HepG2 (cell line): ENCODE data around the gene HSF4. TPM values are rescaled to one million over a fixed set of nuclear protein-coding genes. Genes with fewer than 3 reads are reported as not detected.
A peak's percentile ranks its signal among the peaks of the same experiment; 100 is the strongest.

ENCODE experiments used
- ELF3 ChIP-seq: IDR thresholded peaks from 2 replicates; pipeline ENCODE4 v1.6.1; 2016; ENCODE audit warnings: missing genetic modification reagents, missing compliant biosample characterization
- GATAD2A ChIP-seq: IDR thresholded peaks from 2 replicates; pipeline ENCODE4 v1.6.1; 2016
- IRX3 ChIP-seq: sonication (generic); formaldehyde crosslinking; IDR thresholded peaks from 2 replicates; pipeline ENCODE4 v1.8.1; 2023; ENCODE audit warnings: mild to moderate bottlenecking, low read depth, missing genetic modification reagents, borderline replicate concordance
- MTA1 ChIP-seq: sonication (generic); formaldehyde crosslinking; IDR thresholded peaks from 2 replicates; pipeline ENCODE4 v1.4.0; 2020; ENCODE audit warnings: missing genetic modification reagents, mild to moderate bottlenecking, borderline replicate concordance
- PCBP2 ChIP-seq: fragments of 200-400 bp; formaldehyde crosslinking; optimal IDR thresholded peaks from 2 replicates; pipeline ENCODE3; 2018; ENCODE audit warnings: low read length, low read depth; ENCODE audit not compliant: poor library complexity, severe bottlenecking
- SIN3B ChIP-seq: fragments of 150-350 bp; IDR thresholded peaks from 2 replicates; pipeline ENCODE4 v1.6.1; 2014; ENCODE audit warnings: low read length
- SRSF9 ChIP-seq: fragments of 200-400 bp; formaldehyde crosslinking; IDR thresholded peaks from 2 replicates; pipeline ENCODE4 v1.6.1; 2018; ENCODE audit warnings: borderline replicate concordance, mild to moderate bottlenecking, low read depth, low read length; ENCODE audit not compliant: insufficient read depth, poor library complexity, severe bottlenecking
- ZNF136 ChIP-seq: sonication (generic); formaldehyde crosslinking; IDR thresholded peaks from 2 replicates; pipeline ENCODE4 v1.8.1; 2022; ENCODE audit warnings: low read depth, mild to moderate bottlenecking, moderate library complexity, missing genetic modification reagents
- ZNF232 ChIP-seq: sonication (generic); formaldehyde crosslinking; IDR thresholded peaks from 2 replicates; pipeline ENCODE4 v1.4.0; 2020; ENCODE audit warnings: missing genetic modification reagents, borderline replicate concordance
- ZNF337 ChIP-seq: sonication (generic); formaldehyde crosslinking; IDR thresholded peaks from 2 replicates; pipeline ENCODE4 v1.5.1; 2020; ENCODE audit warnings: missing genetic modification reagents, low read depth, mild to moderate bottlenecking, borderline replicate concordance
- ZNF510 ChIP-seq: sonication (generic); formaldehyde crosslinking; IDR thresholded peaks from 2 replicates; pipeline ENCODE4 v1.4.0; 2020; ENCODE audit warnings: low read depth, mild to moderate bottlenecking, missing genetic modification reagents
- ZNF781 ChIP-seq: sonication (generic); formaldehyde crosslinking; IDR thresholded peaks from 2 replicates; pipeline ENCODE4 v1.5.1; 2020; ENCODE audit warnings: borderline replicate concordance, mild to moderate bottlenecking, missing genetic modification reagents; ENCODE audit errors: not compliant biosample characterization
- ZNF816 ChIP-seq: sonication (generic); formaldehyde crosslinking; IDR thresholded peaks from 2 replicates; pipeline ENCODE4 v1.8.0; 2022; ENCODE audit warnings: missing genetic modification reagents, mild to moderate bottlenecking, borderline replicate concordance
- ZSCAN21 ChIP-seq: sonication (generic); formaldehyde crosslinking; IDR thresholded peaks from 2 replicates; pipeline ENCODE4 v1.8.0; 2022; ENCODE audit warnings: mild to moderate bottlenecking, missing genetic modification reagents, moderate library complexity, borderline replicate concordance
- polyA plus RNA-seq, 8 experiments: library from polyadenylated mRNA; depleted of rRNA in 3 of 8; stranded (reverse) in 7 of 8; unstranded in 1 of 8; fragments of >200 nt; fragmentation: Illumina TruSeq in 4 of 8; extraction: Trizol in 4 of 8; gene quantifications; 2 replicates each; pipeline versions ENCODE4 v1.2.1 to v1.2.3, GENCODE V29; 2011 to 2016; ENCODE audit warnings: low read depth in 4 of 8, missing spikeins in 1 of 8, mixed read lengths in 1 of 8; ENCODE audit not compliant: insufficient read depth in 1 of 8
- total RNA-seq, 5 experiments: library from RNA; depleted of rRNA; stranded (reverse); fragments of >200 nt; fragmentation: Illumina TruSeq; extraction: Trizol; gene quantifications; 2 replicates each; pipeline ENCODE4 v1.2.3, GENCODE V29; 2016; ENCODE audit warnings: low read depth in 1 of 5
- TF ChIP-seq, protein P1 (sequence below): sonication (generic); formaldehyde crosslinking; IDR thresholded peaks from 2 replicates; pipeline ENCODE4 v1.8.0; 2022; ENCODE audit warnings: mild to moderate bottlenecking, missing genetic modification reagents; ENCODE audit not compliant: insufficient replicate concordance
- TF ChIP-seq, protein P2 (sequence below): sonication (generic); formaldehyde crosslinking; IDR thresholded peaks from 2 replicates; pipeline ENCODE4 v1.4.0; 2020; ENCODE audit warnings: missing genetic modification reagents, borderline replicate concordance
- TF ChIP-seq, protein P3 (sequence below): sonication (generic); formaldehyde crosslinking; IDR thresholded peaks from 2 replicates; pipeline ENCODE4 v1.8.1; 2023; ENCODE audit warnings: missing genetic modification reagents, mild to moderate bottlenecking, borderline replicate concordance
- TF ChIP-seq, protein P4 (sequence below): sonication (generic); formaldehyde crosslinking; IDR thresholded peaks from 2 replicates; pipeline ENCODE4 v1.8.0; 2022; ENCODE audit warnings: mild to moderate bottlenecking, missing genetic modification reagents, moderate library complexity
- TF ChIP-seq, protein P5 (sequence below): sonication (generic); formaldehyde crosslinking; IDR thresholded peaks from 2 replicates; pipeline ENCODE4 v1.5.0; 2020; ENCODE audit warnings: missing genetic modification reagents
- TF ChIP-seq, protein P6 (sequence below): sonication (generic); formaldehyde crosslinking; conservative IDR thresholded peaks from 2 replicates; pipeline ENCODE4 v1.4.0; 2020; ENCODE audit warnings: missing genetic modification reagents

The HSF4 gene
- total and polyA plus RNA-seq, 2 of the 13 experiments (the other 11 are each of a cell fraction or from before 2014, with no cell fraction given): 3.5 to 16.9 TPM

DNA sequence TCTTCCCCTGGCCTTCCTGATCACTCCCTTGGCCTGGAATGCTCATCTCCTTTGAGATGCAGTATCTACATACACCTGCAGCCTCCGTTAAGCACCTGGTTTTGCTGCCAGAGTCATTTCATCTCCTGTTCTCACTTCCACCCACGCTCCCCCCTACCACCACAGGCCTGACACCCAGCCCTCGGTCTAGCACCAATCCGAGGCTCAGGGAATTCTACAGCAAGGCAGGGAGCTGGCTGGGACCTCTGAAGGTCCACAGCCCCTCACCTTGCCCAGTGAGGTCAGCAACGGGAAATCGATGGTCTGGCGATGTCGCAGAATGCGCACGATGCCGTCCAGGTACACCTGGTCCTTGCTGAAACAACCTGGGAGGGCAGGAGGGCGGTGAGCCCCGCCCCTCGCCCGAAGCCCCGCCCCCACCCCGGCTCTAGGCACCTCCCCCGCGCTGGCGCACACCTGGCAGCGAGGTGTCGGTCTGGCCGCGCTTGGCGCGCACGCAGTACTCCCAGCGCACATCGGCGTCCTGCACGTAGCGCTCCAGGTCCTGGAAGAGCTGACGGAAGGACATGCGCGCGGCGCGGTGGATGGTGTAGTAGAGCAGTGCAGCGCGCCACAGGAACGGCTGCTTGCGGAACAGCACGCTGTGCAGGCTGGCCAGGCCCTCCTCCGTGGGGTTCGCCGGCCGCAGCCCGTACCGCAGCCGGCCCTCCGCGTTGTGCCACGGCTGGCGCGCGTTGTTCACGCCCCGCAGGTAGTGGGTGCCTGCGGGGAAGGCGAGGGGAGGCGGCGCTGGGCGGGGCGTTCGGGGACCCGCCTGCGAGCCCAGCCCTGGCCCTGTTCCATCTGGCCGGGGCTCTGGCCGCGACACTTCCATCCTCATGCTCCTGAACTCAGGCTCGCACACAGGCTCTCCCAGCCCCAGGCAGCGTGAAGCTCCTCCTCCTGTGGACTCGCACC is 13.5 kb downstream of the HSF4 start (continued):
- TF ChIP-seq, protein P1, sequence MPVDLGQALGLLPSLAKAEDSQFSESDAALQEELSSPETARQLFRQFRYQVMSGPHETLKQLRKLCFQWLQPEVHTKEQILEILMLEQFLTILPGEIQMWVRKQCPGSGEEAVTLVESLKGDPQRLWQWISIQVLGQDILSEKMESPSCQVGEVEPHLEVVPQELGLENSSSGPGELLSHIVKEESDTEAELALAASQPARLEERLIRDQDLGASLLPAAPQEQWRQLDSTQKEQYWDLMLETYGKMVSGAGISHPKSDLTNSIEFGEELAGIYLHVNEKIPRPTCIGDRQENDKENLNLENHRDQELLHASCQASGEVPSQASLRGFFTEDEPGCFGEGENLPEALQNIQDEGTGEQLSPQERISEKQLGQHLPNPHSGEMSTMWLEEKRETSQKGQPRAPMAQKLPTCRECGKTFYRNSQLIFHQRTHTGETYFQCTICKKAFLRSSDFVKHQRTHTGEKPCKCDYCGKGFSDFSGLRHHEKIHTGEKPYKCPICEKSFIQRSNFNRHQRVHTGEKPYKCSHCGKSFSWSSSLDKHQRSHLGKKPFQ: no peak
- TF ChIP-seq, protein P2, sequence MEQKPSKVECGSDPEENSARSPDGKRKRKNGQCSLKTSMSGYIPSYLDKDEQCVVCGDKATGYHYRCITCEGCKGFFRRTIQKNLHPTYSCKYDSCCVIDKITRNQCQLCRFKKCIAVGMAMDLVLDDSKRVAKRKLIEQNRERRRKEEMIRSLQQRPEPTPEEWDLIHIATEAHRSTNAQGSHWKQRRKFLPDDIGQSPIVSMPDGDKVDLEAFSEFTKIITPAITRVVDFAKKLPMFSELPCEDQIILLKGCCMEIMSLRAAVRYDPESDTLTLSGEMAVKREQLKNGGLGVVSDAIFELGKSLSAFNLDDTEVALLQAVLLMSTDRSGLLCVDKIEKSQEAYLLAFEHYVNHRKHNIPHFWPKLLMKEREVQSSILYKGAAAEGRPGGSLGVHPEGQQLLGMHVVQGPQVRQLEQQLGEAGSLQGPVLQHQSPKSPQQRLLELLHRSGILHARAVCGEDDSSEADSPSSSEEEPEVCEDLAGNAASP: no peak
- TF ChIP-seq, protein P3, sequence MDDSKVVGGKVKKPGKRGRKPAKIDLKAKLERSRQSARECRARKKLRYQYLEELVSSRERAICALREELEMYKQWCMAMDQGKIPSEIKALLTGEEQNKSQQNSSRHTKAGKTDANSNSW (CRISPR knock-in tag): no peak
- TF ChIP-seq, protein P4, sequence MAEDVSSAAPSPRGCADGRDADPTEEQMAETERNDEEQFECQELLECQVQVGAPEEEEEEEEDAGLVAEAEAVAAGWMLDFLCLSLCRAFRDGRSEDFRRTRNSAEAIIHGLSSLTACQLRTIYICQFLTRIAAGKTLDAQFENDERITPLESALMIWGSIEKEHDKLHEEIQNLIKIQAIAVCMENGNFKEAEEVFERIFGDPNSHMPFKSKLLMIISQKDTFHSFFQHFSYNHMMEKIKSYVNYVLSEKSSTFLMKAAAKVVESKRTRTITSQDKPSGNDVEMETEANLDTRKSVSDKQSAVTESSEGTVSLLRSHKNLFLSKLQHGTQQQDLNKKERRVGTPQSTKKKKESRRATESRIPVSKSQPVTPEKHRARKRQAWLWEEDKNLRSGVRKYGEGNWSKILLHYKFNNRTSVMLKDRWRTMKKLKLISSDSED (CRISPR knock-in tag): no peak
- peak; percentile 91; the same call in 1 of the 2 replicates for TF ChIP-seq MTA1 (CRISPR knock-in tag)
- TF ChIP-seq, protein P5, sequence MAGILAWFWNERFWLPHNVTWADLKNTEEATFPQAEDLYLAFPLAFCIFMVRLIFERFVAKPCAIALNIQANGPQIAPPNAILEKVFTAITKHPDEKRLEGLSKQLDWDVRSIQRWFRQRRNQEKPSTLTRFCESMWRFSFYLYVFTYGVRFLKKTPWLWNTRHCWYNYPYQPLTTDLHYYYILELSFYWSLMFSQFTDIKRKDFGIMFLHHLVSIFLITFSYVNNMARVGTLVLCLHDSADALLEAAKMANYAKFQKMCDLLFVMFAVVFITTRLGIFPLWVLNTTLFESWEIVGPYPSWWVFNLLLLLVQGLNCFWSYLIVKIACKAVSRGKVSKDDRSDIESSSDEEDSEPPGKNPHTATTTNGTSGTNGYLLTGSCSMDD (CRISPR knock-in tag): no peak
- TF ChIP-seq SRSF9: no peak
- no peak for TF ChIP-seq ZNF510
- TF ChIP-seq GATAD2A (CRISPR knock-in tag): no peak
- TF ChIP-seq ELF3 (CRISPR knock-in tag): 0 out of 2 replicates have a peak, but pooled peaks have one; percentile 21
- TF ChIP-seq IRX3 (CRISPR knock-in tag): no peak
- TF ChIP-seq ZNF232: peak; percentile 36; the same call in 1 of the 2 replicates
- peak; percentile 82; the same call in 1 of the 2 replicates for TF ChIP-seq ZSCAN21 (CRISPR knock-in tag)
- TF ChIP-seq SIN3B: no peak
- TF ChIP-seq ZNF816: no peak
- no peak for TF ChIP-seq ZNF781 (CRISPR knock-in tag)
- no peak; the same call in 1 of the 2 replicates for TF ChIP-seq ZNF136 (CRISPR knock-in tag)
- no peak for TF ChIP-seq PCBP2
- TF ChIP-seq ZNF337 (CRISPR knock-in tag): 0 out of 2 replicates have a peak, but pooled peaks have one; percentile 66
- TF ChIP-seq, protein P6, sequence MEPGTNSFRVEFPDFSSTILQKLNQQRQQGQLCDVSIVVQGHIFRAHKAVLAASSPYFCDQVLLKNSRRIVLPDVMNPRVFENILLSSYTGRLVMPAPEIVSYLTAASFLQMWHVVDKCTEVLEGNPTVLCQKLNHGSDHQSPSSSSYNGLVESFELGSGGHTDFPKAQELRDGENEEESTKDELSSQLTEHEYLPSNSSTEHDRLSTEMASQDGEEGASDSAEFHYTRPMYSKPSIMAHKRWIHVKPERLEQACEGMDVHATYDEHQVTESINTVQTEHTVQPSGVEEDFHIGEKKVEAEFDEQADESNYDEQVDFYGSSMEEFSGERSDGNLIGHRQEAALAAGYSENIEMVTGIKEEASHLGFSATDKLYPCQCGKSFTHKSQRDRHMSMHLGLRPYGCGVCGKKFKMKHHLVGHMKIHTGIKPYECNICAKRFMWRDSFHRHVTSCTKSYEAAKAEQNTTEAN (CRISPR knock-in tag): no peak
